Fibroblast of lung (primary cell): Measurements from ENCODE around the gene ITM2C.

ENCODE experiments used
- CTCF ChIP-seq, 2 donors: IDR thresholded peaks in 1 of 2; conservative IDR thresholded peaks in 1 of 2; 1 replicate in 1 of 2; 2 replicates in 1 of 2; pipeline ENCODE4 v1.5.1; 2011 to 2012; ENCODE audit warnings: low read length in 2 of 2, control low read depth in 1 of 2, inconsistent platforms in 1 of 2, low read depth in 1 of 2, mild to moderate bottlenecking in 1 of 2
- EZH2 ChIP-seq: IDR thresholded peaks from 2 replicates; pipeline ENCODE4 v1.5.1; 2012; ENCODE audit warnings: low read length, control low read depth, mild to moderate bottlenecking; ENCODE audit errors: missing control alignments

- TF ChIP-seq CTCF (conservative IDR thresholded peaks at IDR 0.05 in 1 of 2, IDR thresholded peaks at IDR 0.05 in 1 of 2; ENCODE audit: low read depth in 1 of 2, low read length in 2 of 2) (no peak), EZH2 (no peak)
These were observed 34.5 kb downstream of the ITM2C start for GRCh38 chr2:230899287-230899686.
